ENCODE measurements around the gene RTN1.

DNA sequence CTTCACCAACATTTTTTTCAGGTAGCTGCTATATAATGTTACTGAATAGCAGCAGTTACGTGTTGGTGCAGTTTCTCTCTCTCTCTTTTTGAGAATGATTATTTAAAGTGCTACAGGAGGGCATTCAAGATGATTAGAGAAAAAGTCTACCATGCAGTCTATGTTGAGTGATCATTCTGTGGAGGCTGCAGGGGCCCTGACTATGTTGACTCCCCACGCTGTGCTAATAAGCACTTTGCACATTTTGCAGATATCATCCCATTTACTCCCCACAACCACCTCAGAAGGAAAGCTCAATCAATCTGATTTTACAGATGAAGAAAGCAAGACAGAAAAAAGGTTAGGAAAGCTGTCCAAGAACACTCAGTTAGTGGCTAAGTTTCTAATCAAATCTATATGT lies 87.8 kb downstream of the RTN1 start:
- TF ChIP-seq GATA3 (IDR thresholded peaks at IDR 0.05; ENCODE audit: low read depth, low read length) (no peak), GATA2 (IDR thresholded peaks at IDR 0.05; ENCODE audit: low read depth, low read length) (no peak)
